GM23338 (cell line): ENCODE measurements around the gene KISS1.

Experiments used
- CREB1 ChIP-seq: fragments of 250-450 bp; sonication (Bioruptor Pico); IDR thresholded peaks from 2 replicates; pipeline ENCODE4 v1.5.0; 2020; ENCODE audit warnings: low read depth, mild to moderate bottlenecking, moderate library complexity
- CTCF ChIP-seq, 2 experiments: fragments of 200-600 bp in 1 of 2; sonication (generic) in 1 of 2; conservative IDR thresholded peaks; 2 replicates each; pipeline versions ENCODE4 v1.5.1 to v1.6.1; 2016 to 2017; ENCODE audit warnings: antibody characterized with exemption in 2 of 2, low read depth in 2 of 2, mild to moderate bottlenecking in 2 of 2, moderate library complexity in 1 of 2
- EZH2phosphoT487 ChIP-seq: fragments of 200-600 bp; sonication (generic); IDR thresholded peaks from one replicate; pipeline ENCODE4 v1.8.1; 2018; ENCODE audit warnings: antibody characterized with exemption; ENCODE audit not compliant: unreplicated experiment
- NANOG ChIP-seq: IDR thresholded peaks from 2 replicates; pipeline ENCODE4 v1.6.1; 2016; ENCODE audit warnings: antibody characterized with exemption, borderline replicate concordance
- REST ChIP-seq: IDR thresholded peaks from one replicate; pipeline ENCODE4 v1.6.1; 2018; ENCODE audit warnings: antibody characterized with exemption; ENCODE audit not compliant: unreplicated experiment

- TF ChIP-seq CTCF (conservative IDR thresholded peaks at IDR 0.05; ENCODE audit: low read depth in 2 of 2) (no peak), EZH2phosphoT487 (no peak), CREB1 (CRISPR knock-in tag) (no peak), REST (no peak), NANOG (no peak)
These were observed 34.4 kb downstream of the KISS1 start for GRCh38 chr1:204161609-204162493.
